Stimulated activated naive CD8-positive, alpha-beta T cell treated with anti-CD3 and anti-CD28 coated beads, Interleukin-15, Interleukin-2, amounts not matched to agents 100 U/mL and 50 U/mL, for 24 hours (primary cell): ENCODE results near the gene DLG1.

Experiments used
- ATAC-seq: fragments of 150-1000 bp; cut with Tn5 transposase; one replicate; pipeline ENCODE4 v1.10.0; 2021
- DNase-seq: peaks from one replicate; pipeline ENCODE4 v3.0.0; 2021

DLG1 gene

GRCh38 chr3:196998966-196999760 is 299.2 kb downstream of the DLG1 start:
- no peak for ATAC-seq

GRCh38 chr3:196997311-196997710 is 301.1 kb downstream of the DLG1 start:
- DNase-seq, result no peak
- no peak for ATAC-seq

More at GRCh38 chr3:196998966-196999760, 299.2 kb downstream of the DLG1 start:
- no peak for DNase-seq

- no peak for DNase-seq
- ATAC-seq, result no peak
These were observed 301.8 kb downstream of the DLG1 start for GRCh38 chr3:196996454-196997265.

GRCh38 chr3:196995646-196996355 is 302.6 kb downstream of the DLG1 start:
- no peak for DNase-seq
- ATAC-seq, result no peak

GRCh38 chr3:196995027-196995426 is 303.4 kb downstream of the DLG1 start:
- DNase-seq (no peak), ATAC-seq (no peak)

- DNase-seq (no peak), ATAC-seq (no peak)
These were observed 304.4 kb downstream of the DLG1 start for GRCh38 chr3:196994056-196994455.
